22Rv1 (cell line): ENCODE data around the gene SOST.

Experiments used
- CTCF ChIP-seq: fragments of 450-650 bp; IDR thresholded peaks from 2 replicates; pipeline ENCODE4 v1.5.1; 2017; ENCODE audit warnings: mild to moderate bottlenecking
- ZFX ChIP-seq: fragments of 450-650 bp; IDR thresholded peaks from 2 replicates; pipeline ENCODE4 v1.6.1; 2017; ENCODE audit warnings: antibody characterized with exemption, borderline replicate concordance

GRCh38 chr17:43757171-43757660, 1.4 kb downstream of the SOST start:
- TF ChIP-seq CTCF (no peak), ZFX (no peak)
